H1 (cell line): ENCODE data around the gene RIT2. TPM values are rescaled to one million over a fixed set of nuclear protein-coding genes. Genes with fewer than 3 reads are reported as not detected.

ENCODE experiments used
- CTCF ChIA-PET: fragments of 300-600 bp; sonication (Branson Sonifier 250); formaldehyde crosslinking; loops from one replicate; lab custom pipeline; 2021; ENCODE audit not compliant: partially characterized antibody; lab: Charles Lee
- POLR2A ChIA-PET: fragments of 300-600 bp; sonication (Branson Sonifier 250); formaldehyde crosslinking; loops from one replicate; lab custom pipeline; 2021; ENCODE audit warnings: inconsistent platforms; ENCODE audit not compliant: partially characterized antibody; lab: Charles Lee
- DNase-seq, 2 experiments: peaks; one replicate each; pipeline versions ENCODE4 v3.0.0 to v3.0.0-alpha.2; 2010 to 2022; ENCODE audit warnings: low spot score in 2 of 2, low read depth in 1 of 2, mixed read lengths in 1 of 2
- FAIRE-seq: peaks from 2 replicates; lab custom pipeline; 2011; peaks lifted over from hg19 to GRCh38; lab: Jason Lieb, UNC
- H2AFZ ChIP-seq: 2 replicates; pipeline ENCODE4 v1.8.1; 2012; ENCODE audit warnings: low read length, inconsistent platforms
- H2AK5ac ChIP-seq: 2 replicates; pipeline ENCODE4 v1.6.1; 2013; ENCODE audit warnings: low read depth, low read length
- H2BK120ac ChIP-seq: replicated peaks from 2 replicates; pipeline ENCODE3; 2013; ENCODE audit warnings: low read depth, low read length, inconsistent platforms
- H2BK12ac ChIP-seq: 2 replicates; pipeline ENCODE4 v1.6.1; 2013; ENCODE audit warnings: low read depth, low read length
- H2BK15ac ChIP-seq: 2 replicates; pipeline ENCODE4 v1.6.1; 2013; ENCODE audit warnings: low read length
- H2BK20ac ChIP-seq: 2 replicates; pipeline ENCODE4 v1.6.1; 2013; ENCODE audit warnings: low read length
- H2BK5ac ChIP-seq: 2 replicates; pipeline ENCODE4 v1.6.1; 2013; ENCODE audit warnings: low read depth, low read length
- H3K14ac ChIP-seq: 2 replicates; pipeline ENCODE4 v1.6.1; 2013; ENCODE audit warnings: inconsistent platforms; ENCODE audit not compliant: insufficient read length
- H3K18ac ChIP-seq: 2 replicates; pipeline ENCODE4 v1.6.1; 2013; ENCODE audit warnings: low read length; ENCODE audit errors: extremely low read depth
- H3K23ac ChIP-seq: 2 replicates; pipeline ENCODE4 v1.6.1; 2013; ENCODE audit warnings: inconsistent platforms; ENCODE audit not compliant: insufficient read length
- H3K23me2 ChIP-seq: 2 replicates; pipeline ENCODE4 v1.6.1; 2013; ENCODE audit warnings: low read depth, low read length
- H3K27ac ChIP-seq: 2 replicates; pipeline ENCODE4 v1.6.1; 2011; ENCODE audit warnings: low read depth, low read length, inconsistent platforms
- H3K27me3 ChIP-seq, 4 experiments: replicated peaks in 1 of 4; 1 replicate in 1 of 4; 2 replicates in 3 of 4; pipeline versions ENCODE4 v1.6.1 to v1.8.1; 2011 to 2013; ENCODE audit warnings: low read length in 3 of 4, mild to moderate bottlenecking in 3 of 4, inconsistent platforms in 2 of 4, mixed read lengths in 2 of 4, moderate library complexity in 1 of 4; ENCODE audit not compliant: control insufficient read depth in 3 of 4, insufficient read depth in 3 of 4; ENCODE audit errors: extremely low read depth in 1 of 4
- H3K36me3 ChIP-seq, 4 experiments: 2 replicates each; pipeline versions ENCODE4 v1.6.1 to v1.8.1; 2011 to 2013; ENCODE audit warnings: mild to moderate bottlenecking in 4 of 4, low read length in 3 of 4, moderate library complexity in 2 of 4, control low read depth in 1 of 4, inconsistent platforms in 1 of 4; ENCODE audit not compliant: insufficient read depth in 4 of 4, control insufficient read depth in 2 of 4
- H3K4ac ChIP-seq: replicated peaks from 2 replicates; pipeline ENCODE3; 2013; ENCODE audit warnings: low read length, low read depth, mixed read lengths, inconsistent platforms; ENCODE audit not compliant: insufficient read length
- H3K4me1 ChIP-seq, 4 experiments: replicated peaks in 1 of 4; 1 replicate in 1 of 4; 2 replicates in 3 of 4; pipeline versions ENCODE4 v1.6.1 to v1.8.1; 2011 to 2013; ENCODE audit warnings: low read length in 3 of 4, inconsistent platforms in 2 of 4, mixed read lengths in 1 of 4; ENCODE audit not compliant: insufficient read depth in 4 of 4, control insufficient read depth in 3 of 4
- H3K4me2 ChIP-seq, 2 experiments: 2 replicates each; pipeline versions ENCODE4 v1.6.1 to v1.8.1; 2011 to 2013; ENCODE audit warnings: low read depth in 2 of 2, low read length in 2 of 2, control low read depth in 1 of 2, inconsistent platforms in 1 of 2, mild to moderate bottlenecking in 1 of 2; ENCODE audit not compliant: insufficient read depth in 1 of 2
- H3K4me3 ChIP-seq, 4 experiments: fragments of 200-600, 300-600 bp in 1 of 4; sonication (generic), shearing (Covaris generic), sonication (Bioruptor Twin) in 1 of 4; 2 replicates each; pipeline versions ENCODE4 v1.5.1 to v1.8.1; 2011 to 2016; ENCODE audit warnings: low read length in 4 of 4, low read depth in 3 of 4, control low read depth in 2 of 4, inconsistent platforms in 2 of 4, mild to moderate bottlenecking in 2 of 4, mixed read lengths in 1 of 4, moderate library complexity in 1 of 4; ENCODE audit not compliant: insufficient read depth in 2 of 4; ENCODE audit errors: extremely low read depth in 1 of 4
- H3K56ac ChIP-seq: replicated peaks from 2 replicates; pipeline ENCODE3; 2013; ENCODE audit warnings: low read depth, mild to moderate bottlenecking, mixed read lengths, low read length, inconsistent platforms; ENCODE audit not compliant: insufficient read length
- H3K79me1 ChIP-seq: 2 replicates; pipeline ENCODE4 v1.6.1; 2013; ENCODE audit warnings: low read depth, low read length, control low read depth
- H3K79me2 ChIP-seq, 2 experiments: 2 replicates each; pipeline versions ENCODE4 v1.6.1 to v1.8.1; 2012 to 2013; ENCODE audit warnings: low read length in 2 of 2, mild to moderate bottlenecking in 2 of 2, inconsistent platforms in 1 of 2; ENCODE audit not compliant: insufficient read depth in 2 of 2, control insufficient read depth in 1 of 2
- H3K9ac ChIP-seq, 4 experiments: replicated peaks in 1 of 4; 1 replicate in 1 of 4; 2 replicates in 3 of 4; pipeline versions ENCODE4 v1.6.1 to v1.8.1; 2011 to 2013; ENCODE audit warnings: low read depth in 3 of 4, low read length in 3 of 4, control low read depth in 2 of 4, mild to moderate bottlenecking in 2 of 4, moderate library complexity in 2 of 4, inconsistent platforms in 1 of 4; ENCODE audit errors: extremely low read depth in 1 of 4
- H3K9me3 ChIP-seq, 2 experiments: 2 replicates each; pipeline versions ENCODE4 v1.6.1 to v1.8.1; 2012 to 2013; ENCODE audit warnings: mild to moderate bottlenecking in 2 of 2, moderate library complexity in 2 of 2, control low read depth in 1 of 2, inconsistent platforms in 1 of 2, low read depth in 1 of 2, low read length in 1 of 2, mixed read lengths in 1 of 2; ENCODE audit not compliant: insufficient read depth in 2 of 2
- H4K20me1 ChIP-seq, 2 experiments: replicated peaks in 1 of 2; 2 replicates each; pipeline versions ENCODE3 to v1.8.1; 2011 to 2013; ENCODE audit warnings: inconsistent platforms in 2 of 2, low read length in 2 of 2, mild to moderate bottlenecking in 1 of 2; ENCODE audit not compliant: insufficient read depth in 2 of 2, control insufficient read depth in 1 of 2
- H4K5ac ChIP-seq: 2 replicates; pipeline ENCODE4 v1.6.1; 2013; ENCODE audit warnings: low read length, low read depth, mixed read lengths, inconsistent platforms; ENCODE audit not compliant: insufficient read length
- H4K8ac ChIP-seq: 2 replicates; pipeline ENCODE4 v1.8.0; 2013; ENCODE audit warnings: mild to moderate bottlenecking, moderate library complexity, low read length, inconsistent platforms; ENCODE audit not compliant: insufficient read depth; ENCODE audit errors: extremely low read depth
- H4K91ac ChIP-seq: replicated peaks from 2 replicates; pipeline ENCODE3; 2013; ENCODE audit warnings: low read length, mixed read lengths, inconsistent platforms; ENCODE audit not compliant: insufficient read length
- CHD1 ChIP-seq: IDR thresholded peaks from 2 replicates; pipeline ENCODE4 v1.6.1; 2012; ENCODE audit warnings: low read depth, low read length, improper control_type of control experiment
- FOSL1 ChIP-seq: IDR thresholded peaks from 2 replicates; pipeline ENCODE4 v1.6.1; 2011; ENCODE audit warnings: mild to moderate bottlenecking, low read depth, low read length, moderate library complexity; ENCODE audit not compliant: insufficient read depth
- HDAC6 ChIP-seq: IDR thresholded peaks from one replicate; pipeline ENCODE4 v1.7.1; 2012; ENCODE audit warnings: low read depth, mild to moderate bottlenecking, inconsistent platforms, low read length, moderate library complexity
- PHF8 ChIP-seq: fragments of 200-600 bp; sonication (generic); conservative IDR thresholded peaks from 2 replicates; pipeline ENCODE4 v1.7.1; 2012; ENCODE audit warnings: low read depth, mild to moderate bottlenecking, inconsistent platforms, low read length, moderate library complexity
- RBBP5 ChIP-seq: IDR thresholded peaks from 2 replicates; pipeline ENCODE4 v1.7.1; 2012; ENCODE audit warnings: low read depth, mild to moderate bottlenecking, inconsistent platforms, low read length, moderate library complexity, borderline replicate concordance
- RNF2 ChIP-seq: fragments of 200-900, 300-1000 bp; sonication (generic); IDR thresholded peaks from 2 replicates; pipeline ENCODE4 v1.7.1; 2016; ENCODE audit warnings: borderline replicate concordance, low read depth, mild to moderate bottlenecking, antibody characterized with exemption, low read length; ENCODE audit not compliant: poor library complexity, severe bottlenecking; ENCODE audit errors: missing control alignments
- SIRT6 ChIP-seq: IDR thresholded peaks from one replicate; pipeline ENCODE4 v1.7.1; 2012; ENCODE audit warnings: low read length, inconsistent platforms
- TAF7 ChIP-seq: optimal IDR thresholded peaks from 2 replicates; pipeline ENCODE3; 2011; ENCODE audit warnings: low read depth, mild to moderate bottlenecking, inconsistent platforms, low read length, moderate library complexity, borderline replicate concordance
- ZNF274 ChIP-seq: IDR thresholded peaks from 2 replicates; pipeline ENCODE4 v1.7.0; 2012; ENCODE audit warnings: low read length, borderline replicate concordance; ENCODE audit errors: extremely low read depth
- WGBS, 2 experiments: shearing (Covaris generic) in 1 of 2; methylation state at CpG; one replicate each; pipeline versions ENCODE4 v1.1.6 to v1.1.7; 2013 to 2015; ENCODE audit warnings: low lambda C conversion rate in 2 of 2, mixed read lengths in 2 of 2, inconsistent platforms in 1 of 2, low coverage in 1 of 2, missing lambda C conversion rate in 1 of 2; ENCODE audit not compliant: insufficient replicate concordance in 2 of 2, insufficient coverage in 1 of 2, insufficient read length in 1 of 2; ENCODE audit errors: extremely low coverage in 1 of 2, missing lambda C conversion rate in 1 of 2; 5-methylcytosine and 5-hydroxymethylcytosine counted together
- polyA plus RNA-seq, 7 experiments: library from polyadenylated mRNA; depleted of rRNA in 3 of 7; stranded (reverse) in 5 of 7; unstranded in 2 of 7; fragments of >200 nt in 5 of 7; fragments of 200-250 nt in 2 of 7; gene quantifications; 1 replicate in 5 of 7; 2 replicates in 1 of 7; 4 replicates in 1 of 7; pipeline versions ENCODE4 v1.2.1 to v1.2.3, GENCODE V29; 2011 to 2013; ENCODE audit warnings: missing spikeins in 2 of 7, mixed read lengths in 2 of 7
- total RNA-seq: library from RNA; stranded (reverse); fragmentation: NEBNext Ultra II Directional; extraction: Animal tissue kit (Norgen Biotek cat#: 25700); gene quantifications from 2 replicates; pipeline ENCODE4 v1.2.1, GENCODE V29; 2021

Gene RIT2
- total and polyA plus RNA-seq, 2 of the 8 experiments (the other 6 are each of a cell fraction or from before 2014, with no cell fraction given) = 0.67 to 3.2 TPM

DNA sequence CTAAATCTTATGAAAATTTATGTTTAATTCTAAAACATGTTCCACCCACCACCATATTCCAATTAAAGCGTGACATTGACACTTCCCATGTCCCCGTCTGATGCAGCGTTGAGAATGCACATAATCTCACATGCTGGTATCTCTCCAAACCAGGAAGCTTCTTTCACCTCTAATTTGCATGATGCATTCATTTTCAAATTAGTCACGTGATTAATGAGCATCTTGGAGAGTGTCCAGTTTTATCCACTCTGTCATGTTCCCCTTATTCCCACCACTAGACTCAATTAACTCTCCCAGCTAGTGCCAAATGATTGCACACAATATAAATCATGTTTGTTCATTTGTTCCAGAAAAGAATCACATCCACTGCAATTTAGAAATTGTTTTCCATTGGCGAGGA, 105.8 kb downstream of the RIT2 start:
- no peaks in the 10 kb centered on the region for H3K79me2 ChIP-seq
- no peak overlapping the region for H4K5ac ChIP-seq
- no peak overlapping the region for H3K27ac ChIP-seq
- H3K79me1 ChIP-seq = no peaks in the 10 kb centered on the region
- TF ChIP-seq PHF8 (no peak), RBBP5 (no peak), HDAC6 (no peak), RNF2 (no peak), SIRT6 (no peak), TAF7 (no peak), FOSL1 (no peak), CHD1 (no peak), ZNF274 (no peak)
- no peak overlapping the region for H4K8ac ChIP-seq
- H3K36me3 ChIP-seq = no peaks in the 10 kb centered on the region
- H3K23ac ChIP-seq = no peak overlapping the region
- no peak overlapping the region for H3K18ac ChIP-seq
- H3K4ac ChIP-seq = no peak overlapping the region
- no peaks in the 10 kb centered on the region for H4K20me1 ChIP-seq
- WGBS, 2 experiments = 94% methylated on average over 5 of the region's 5 CpGs; no CpG with 5 or more reads in 1 of the 2 experiments
- no peak overlapping the region for H2BK120ac ChIP-seq
- no peaks in the 10 kb centered on the region for H3K23me2 ChIP-seq
- H2BK5ac ChIP-seq = no peak overlapping the region
- H3K4me1 ChIP-seq = peaks cover 0 to 6% (median 3%) of the 10 kb centered on the region in 4 experiments; a peak in 3 of 7 replicates
- DNase-seq (no peak), FAIRE-seq (no peak)
- H2AK5ac ChIP-seq = no peak overlapping the region
- no peak overlapping the region for H3K56ac ChIP-seq
- no peak overlapping the region for H4K91ac ChIP-seq
- H3K4me2 ChIP-seq = no peak overlapping the region; a peak in 1 of 4 replicates
- no peak overlapping the region for H2BK12ac ChIP-seq
- no peaks in the 10 kb centered on the region for H3K27me3 ChIP-seq
- no peaks in the 10 kb centered on the region for H3K9me3 ChIP-seq
- H3K14ac ChIP-seq = no peak overlapping the region
- POLR2A ChIA-PET = no interaction called here
- CTCF ChIA-PET = interaction anchor here (1.3 kb wide), 1 partner anchor 60 kb away, joined by 3 read pairs; no protein-coding TSS in a partner anchor
- no peak overlapping the region for H2BK20ac ChIP-seq
- no peak overlapping the region for H2AFZ ChIP-seq
- H3K4me3 ChIP-seq = no peak overlapping the region; a peak in 1 of 8 replicates
- no peak overlapping the region for H2BK15ac ChIP-seq
- H3K9ac ChIP-seq = no peak overlapping the region
